Peyer's patch (tissue), 4 donors: ENCODE results near the gene EPHA10. TPM values are rescaled to one million over a fixed set of nuclear protein-coding genes. Genes with fewer than 3 reads are reported as not detected.
A peak's percentile ranks its signal among the peaks of the same experiment; 100 is the strongest.

Experiments
- DNase-seq, 3 donors: peaks; one replicate each; pipeline ENCODE4 v3.0.0-alpha.2; 2017 to 2019
- H3K27ac ChIP-seq, 4 donors: fragments of 200-600 bp; sonication (generic); one replicate each; pipeline ENCODE4 v1.5.1; 2016 to 2019
- H3K27me3 ChIP-seq, 2 donors: fragments of 200-600 bp; sonication (generic); one replicate each; pipeline ENCODE4 v1.5.1; 2019
- H3K36me3 ChIP-seq, 3 donors: fragments of 200-600 bp; sonication (generic); one replicate each; pipeline ENCODE4 v1.5.1; 2016 to 2019
- H3K4me1 ChIP-seq, 4 donors: fragments of 200-600 bp; sonication (generic); one replicate each; pipeline ENCODE4 v1.5.1; 2016 to 2019
- H3K4me3 ChIP-seq, 4 donors: fragments of 200-600 bp; sonication (generic); 1 replicate in 3 of 4; 2 replicates in 1 of 4; pipeline ENCODE4 v1.5.1; 2016 to 2019; ENCODE audit warnings: mild to moderate bottlenecking in 1 of 4
- H3K9me3 ChIP-seq, 4 donors: fragments of 200-600 bp; sonication (generic); one replicate each; pipeline ENCODE4 v1.5.1; 2016 to 2019; ENCODE audit warnings: mild to moderate bottlenecking in 1 of 4
- POLR2A ChIP-seq, 2 donors: fragments of 450-650 bp; IDR thresholded peaks; one replicate each; pipeline ENCODE4 v1.5.1; 2017; ENCODE audit warnings: antibody characterized with exemption in 2 of 2, mild to moderate bottlenecking in 2 of 2, moderate library complexity in 2 of 2
- total RNA-seq, 4 donors: library from RNA; depleted of rRNA; stranded (reverse); fragments of >200 nt; gene quantifications; one replicate each; pipeline ENCODE4 v1.1.0, GENCODE V29; 2016
- TF ChIP-seq, protein P1 (sequence below), 6 experiments: fragments of 450-650 bp in 4 of 6; fragments of 200-600 bp in 2 of 6; sonication (generic) in 1 of 6; IDR thresholded peaks; one replicate each; pipeline ENCODE4 v1.5.1; 2017 to 2019; ENCODE audit warnings: antibody characterized with exemption in 6 of 6, mild to moderate bottlenecking in 3 of 6, moderate library complexity in 1 of 6

EPHA10 gene
- total RNA-seq, 4 donors from 2014 or later = 9.9 to 67.8 (median 58.0) TPM

DNA sequence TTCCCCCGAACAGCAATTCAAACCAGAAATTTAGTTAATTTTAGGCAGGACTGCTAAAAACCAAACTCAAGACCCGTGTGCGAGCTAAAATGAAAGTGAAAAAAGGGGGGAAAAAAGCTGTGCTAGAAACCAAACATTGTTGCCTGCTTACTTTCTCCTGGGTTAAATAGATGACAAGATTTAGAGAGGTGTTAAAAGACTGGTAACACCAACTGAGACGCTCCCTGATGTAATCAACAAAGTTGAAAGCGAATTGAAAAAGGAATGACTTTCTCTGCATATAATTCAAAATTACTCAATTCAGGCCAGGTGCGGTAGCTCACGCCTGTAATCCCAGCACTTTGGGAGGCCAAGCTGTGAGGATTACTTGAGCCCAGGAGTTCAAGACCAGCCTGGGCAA lies 65.8 kb downstream of the EPHA10 start:
- peaks cover 0 to 10% (median 0%) of the 10 kb centered on the region in 4 donors for H3K4me1 ChIP-seq
- H3K4me3 ChIP-seq = no peak overlapping the region
- no peaks in the 10 kb centered on the region for H3K27me3 ChIP-seq
- DNase-seq = no peak
- H3K36me3 ChIP-seq = peaks cover 0 to 4% (median 0%) of the 10 kb centered on the region in 3 donors
- TF ChIP-seq, protein P1, sequence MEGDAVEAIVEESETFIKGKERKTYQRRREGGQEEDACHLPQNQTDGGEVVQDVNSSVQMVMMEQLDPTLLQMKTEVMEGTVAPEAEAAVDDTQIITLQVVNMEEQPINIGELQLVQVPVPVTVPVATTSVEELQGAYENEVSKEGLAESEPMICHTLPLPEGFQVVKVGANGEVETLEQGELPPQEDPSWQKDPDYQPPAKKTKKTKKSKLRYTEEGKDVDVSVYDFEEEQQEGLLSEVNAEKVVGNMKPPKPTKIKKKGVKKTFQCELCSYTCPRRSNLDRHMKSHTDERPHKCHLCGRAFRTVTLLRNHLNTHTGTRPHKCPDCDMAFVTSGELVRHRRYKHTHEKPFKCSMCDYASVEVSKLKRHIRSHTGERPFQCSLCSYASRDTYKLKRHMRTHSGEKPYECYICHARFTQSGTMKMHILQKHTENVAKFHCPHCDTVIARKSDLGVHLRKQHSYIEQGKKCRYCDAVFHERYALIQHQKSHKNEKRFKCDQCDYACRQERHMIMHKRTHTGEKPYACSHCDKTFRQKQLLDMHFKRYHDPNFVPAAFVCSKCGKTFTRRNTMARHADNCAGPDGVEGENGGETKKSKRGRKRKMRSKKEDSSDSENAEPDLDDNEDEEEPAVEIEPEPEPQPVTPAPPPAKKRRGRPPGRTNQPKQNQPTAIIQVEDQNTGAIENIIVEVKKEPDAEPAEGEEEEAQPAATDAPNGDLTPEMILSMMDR (IDR thresholded peaks at IDR 0.05) = no peak
- TF ChIP-seq POLR2A (IDR thresholded peaks at IDR 0.05) = no peak
- no peaks in the 10 kb centered on the region for H3K9me3 ChIP-seq
- H3K27ac ChIP-seq = no peak overlapping the region

DNA sequence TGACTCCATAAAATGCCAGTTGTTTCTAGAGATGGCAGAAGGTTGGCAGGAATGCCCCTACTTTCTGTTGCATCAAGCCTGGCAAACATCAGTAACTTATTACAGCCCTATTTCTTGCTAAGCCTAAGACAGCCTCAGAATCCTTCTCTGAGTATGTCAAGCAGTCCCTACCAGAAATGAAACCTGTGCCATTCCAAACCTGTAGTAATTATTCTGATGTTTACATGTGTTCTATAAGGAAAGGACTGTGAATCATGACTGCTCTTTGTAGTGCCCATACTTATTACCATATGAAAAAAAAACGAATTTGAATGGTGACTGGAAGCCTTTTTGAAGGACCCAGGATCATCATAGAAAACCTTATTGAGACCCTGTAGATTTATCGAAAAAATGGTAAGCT lies 67.2 kb downstream of the EPHA10 start:
- Histone ChIP-seq H3K4me3 (no peak overlapping the region), H3K27me3 (no peaks in the 10 kb centered on the region), H3K27ac (peak overlapping the region in 2 of 4 donors; percentile 49 to 85), H3K36me3 (peaks cover 0 to 4% (median 0%) of the 10 kb centered on the region in 3 donors), H3K4me1 (peaks cover 0 to 14% (median 1%) of the 10 kb centered on the region in 4 donors), H3K9me3 (no peaks in the 10 kb centered on the region)
- DNase-seq = no peak
- TF ChIP-seq, protein P1 (IDR thresholded peaks at IDR 0.05) = no peak
- no peak for TF ChIP-seq POLR2A (IDR thresholded peaks at IDR 0.05)

DNA sequence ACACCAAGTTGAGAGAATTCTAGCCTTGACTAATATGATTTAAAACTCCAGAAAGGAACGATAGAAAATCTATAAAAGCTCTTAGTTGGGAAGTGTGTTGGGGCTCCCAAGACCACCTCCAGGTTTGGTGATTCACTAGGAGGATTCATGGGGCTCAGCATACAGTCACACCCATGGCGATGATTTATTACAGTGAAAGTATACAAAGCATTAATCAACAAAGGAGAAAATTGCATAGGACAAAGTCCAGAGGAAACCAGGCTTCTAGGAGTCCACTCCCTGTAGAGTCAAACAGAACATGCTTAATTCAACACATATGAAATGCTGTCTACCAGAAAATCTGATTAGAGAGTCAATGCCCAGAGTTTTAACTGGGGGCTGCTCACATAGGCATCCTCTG lies 67.8 kb downstream of the EPHA10 start:
- Histone ChIP-seq H3K4me3 (no peak overlapping the region), H3K36me3 (no peaks in the 10 kb centered on the region), H3K9me3 (no peaks in the 10 kb centered on the region), H3K4me1 (peaks cover 0 to 15% (median 2%) of the 10 kb centered on the region in 4 donors), H3K27ac (peak overlapping the region in 3 of 4 donors; percentile 8 to 85 (median 49)), H3K27me3 (no peaks in the 10 kb centered on the region)
- peak in 1 of 3 donors; percentile 53 for DNase-seq
- no peak for TF ChIP-seq POLR2A (IDR thresholded peaks at IDR 0.05)
- TF ChIP-seq, protein P1 (IDR thresholded peaks at IDR 0.05) = no peak

DNA sequence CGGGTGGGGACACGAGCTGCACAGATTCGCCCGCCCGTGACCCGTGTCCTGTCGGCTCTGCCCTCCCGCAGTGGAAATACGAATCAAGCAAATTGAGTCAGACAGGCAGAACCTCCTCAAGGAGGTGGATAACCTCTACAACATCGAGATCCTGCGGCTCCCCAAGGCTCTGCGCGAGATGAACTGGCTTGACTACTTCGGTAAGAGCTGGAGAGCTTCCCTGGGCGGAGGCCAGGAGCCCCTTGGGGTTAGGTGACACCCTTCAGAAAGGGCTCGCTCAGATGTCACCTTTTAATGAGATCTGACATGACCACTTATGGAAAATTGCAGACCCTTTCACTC lies 72.1 kb downstream of the EPHA10 start:
- DNase-seq = no peak
- Histone ChIP-seq H3K27ac (peak overlapping the region; percentile 2 to 87 (median 36)), H3K27me3 (no peaks in the 10 kb centered on the region), H3K4me3 (peak overlapping the region; percentile 76 to 85 (median 82)), H3K4me1 (peaks cover 7 to 35% (median 19%) of the 10 kb centered on the region in 4 donors), H3K36me3 (peaks cover 0 to 2% (median 0%) of the 10 kb centered on the region in 3 donors), H3K9me3 (no peaks in the 10 kb centered on the region)
- TF ChIP-seq, protein P1 (IDR thresholded peaks at IDR 0.05) = no peak

DNA sequence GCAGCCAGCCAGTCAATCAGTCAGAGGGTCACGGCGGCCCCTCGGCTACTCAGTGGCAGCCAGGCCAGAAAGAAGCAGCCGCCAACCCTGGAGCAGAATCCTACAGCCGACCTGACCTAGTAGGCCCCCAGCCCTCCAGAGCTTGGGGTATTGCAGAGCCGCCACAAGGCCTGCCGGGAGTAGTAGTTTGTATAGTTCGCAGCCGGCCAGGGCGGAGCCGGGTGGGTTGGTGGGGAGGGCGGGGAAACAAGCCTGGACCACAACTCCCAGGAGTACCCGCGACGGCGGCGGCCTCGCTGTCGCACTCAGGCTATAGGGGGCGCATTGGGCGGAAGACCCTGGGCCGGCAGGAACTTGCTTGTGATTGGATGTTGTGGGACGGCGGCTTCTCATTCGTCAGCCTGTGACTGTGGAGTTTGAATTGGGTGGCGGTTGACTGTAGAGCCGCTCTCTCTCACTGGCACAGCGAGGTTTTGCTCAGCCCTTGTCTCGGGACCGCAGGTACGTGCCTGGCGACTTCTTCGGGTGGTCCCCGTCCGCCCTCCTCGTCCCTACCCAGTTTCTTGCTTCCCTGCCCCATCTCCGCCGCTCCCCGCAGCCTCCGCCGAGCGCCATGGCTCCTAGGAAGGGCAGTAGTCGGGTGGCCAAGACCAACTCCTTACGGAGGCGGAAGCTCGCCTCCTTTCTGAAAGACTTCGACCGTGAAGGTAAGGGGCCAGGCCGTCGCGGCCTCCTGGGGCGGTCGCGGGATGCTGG lies 72.7 kb downstream of the EPHA10 start, which contains the start of gene CDCA8:
CDCA8 (plus strand) TSS at position 439 of the 756 bp plus-strand sequence; CDS start at position 614, 175 bp downstream.
- Histone ChIP-seq H3K9me3 (no peaks in the 10 kb centered on the region), H3K27ac (peak within 1 kb of the TSS; percentile 78 to 87 (median 86)), H3K27me3 (no peaks in the 10 kb centered on the region), H3K4me1 (peaks cover 7 to 30% (median 19%) of the 10 kb centered on the region in 4 donors), H3K36me3 (peaks cover 0 to 8% (median 0%) of the 10 kb centered on the region in 3 donors), H3K4me3 (peak within 1 kb of the TSS; percentile 76 to 85 (median 82))
- DNase-seq = peak; percentile 97 to 99 (median 99)
- TF ChIP-seq, protein P1 (IDR thresholded peaks at IDR 0.05) = peak; percentile 43 to 70 (median 57)
- TF ChIP-seq POLR2A (IDR thresholded peaks at IDR 0.05) = peak; percentile 15 to 40
